ENCODE results near the gene WHRN.

DNA sequence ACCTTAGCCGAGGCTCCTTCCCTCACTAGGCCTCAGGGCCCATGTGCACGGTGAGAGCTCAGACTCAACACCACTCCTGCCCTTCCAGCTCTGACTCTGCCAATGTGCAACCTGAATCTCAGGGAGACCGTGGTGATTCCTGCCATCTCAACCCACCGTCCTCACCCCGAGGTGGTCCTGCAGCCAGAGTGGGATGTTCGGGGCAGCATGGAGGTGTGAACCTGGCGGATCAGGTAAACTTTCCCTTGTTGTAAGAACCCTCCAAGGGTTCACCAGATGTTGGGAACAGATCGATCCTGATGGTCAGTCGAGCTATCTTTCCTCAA is 117.0 kb downstream of the WHRN start:
- TF ChIP-seq POLR2AphosphoS5 (IDR thresholded peaks at IDR 0.05; ENCODE audit: low read depth, low read length) (no peak), POLR2A (IDR thresholded peaks at IDR 0.05; ENCODE audit: low read depth, low read length) (no peak)

Measured in GM12892 (cell line).